ENCODE measurements around the gene CRYBB1.

CRYBB1 gene

GRCh38 chr22:26579331-26579886, 38.4 kb downstream of the CRYBB1 start:
- DNase-seq (ENCODE audit: low read depth, low spot score): no peak

GRCh38 chr22:26577081-26577480, 40.7 kb downstream of the CRYBB1 start:
- DNase-seq (ENCODE audit: low read depth, low spot score): no peak

- no peak for DNase-seq (ENCODE audit: low read depth, low spot score)
These were observed 41.7 kb downstream of the CRYBB1 start for GRCh38 chr22:26576026-26576680.

DNA sequence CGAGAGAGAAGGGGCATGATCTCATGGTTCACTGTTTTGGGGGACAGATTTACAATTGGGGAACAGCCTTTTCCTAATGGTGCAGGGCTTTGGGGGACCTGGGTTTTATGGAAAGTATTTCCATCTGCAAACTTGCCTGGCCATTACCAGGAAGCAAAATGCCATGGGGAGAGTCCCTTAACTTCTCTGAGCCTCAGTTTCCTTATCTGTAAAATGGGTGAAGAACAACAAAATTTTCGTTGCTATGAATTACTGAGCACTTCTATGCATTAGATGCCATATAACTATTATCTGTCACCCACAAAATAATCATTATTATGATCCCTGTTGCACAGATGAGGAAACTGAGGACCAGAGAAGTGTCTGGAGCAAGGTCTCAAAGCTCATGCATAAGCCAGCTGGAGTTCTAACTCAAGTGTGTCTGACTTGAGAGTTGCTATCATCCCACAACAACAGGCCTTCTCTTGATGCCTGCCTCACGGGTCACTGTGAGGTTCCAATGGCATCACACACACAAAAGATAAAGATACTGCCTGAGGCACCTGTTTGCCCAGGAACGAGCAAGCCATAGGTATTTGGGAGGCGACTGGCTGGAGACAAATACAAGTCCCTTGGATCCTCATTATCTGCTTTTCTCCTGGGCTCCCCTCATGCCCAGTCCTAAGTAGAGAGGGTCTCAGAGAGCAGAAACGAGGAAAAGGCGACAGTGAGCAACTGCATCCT, 43.7 kb downstream of the CRYBB1 start:
- DNase-seq (ENCODE audit: low read depth, low spot score): no peak

GRCh38 chr22:26573026-26573662, 44.7 kb downstream of the CRYBB1 start:
- DNase-seq (ENCODE audit: low read depth, low spot score): no peak

DNA sequence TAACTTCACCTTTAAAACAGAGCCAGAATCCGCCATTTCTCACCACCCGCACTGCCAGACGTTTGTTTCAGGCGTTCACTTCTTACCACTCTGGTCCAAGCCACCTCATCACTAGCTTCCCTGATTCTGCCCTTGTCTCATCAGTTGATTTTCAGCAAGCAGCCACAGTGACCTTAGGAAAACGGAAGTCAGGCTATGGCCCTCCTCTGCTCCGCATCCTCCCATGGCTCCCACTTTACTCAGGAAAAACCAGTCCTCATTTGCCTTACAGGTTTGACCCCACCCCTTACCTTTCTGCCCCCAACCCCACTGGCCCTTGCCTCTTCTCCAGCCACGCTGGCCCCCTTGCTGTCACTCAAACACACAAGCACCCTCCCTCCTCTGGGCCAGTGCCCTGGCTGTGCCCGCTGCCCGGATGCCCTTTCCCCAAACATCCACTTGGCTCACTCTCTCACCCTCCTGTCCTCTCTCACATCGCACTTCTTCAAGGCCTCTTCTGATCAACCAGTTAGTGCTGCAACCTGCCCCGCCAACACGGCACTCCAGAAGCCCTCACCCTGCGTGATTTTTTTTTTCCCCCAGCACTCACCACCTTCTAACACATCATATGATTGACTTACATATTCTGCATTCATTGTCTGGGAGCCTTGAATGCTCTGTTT, 46.8 kb downstream of the CRYBB1 start:
- DNase-seq (ENCODE audit: low read depth, low spot score): no peak

DNA sequence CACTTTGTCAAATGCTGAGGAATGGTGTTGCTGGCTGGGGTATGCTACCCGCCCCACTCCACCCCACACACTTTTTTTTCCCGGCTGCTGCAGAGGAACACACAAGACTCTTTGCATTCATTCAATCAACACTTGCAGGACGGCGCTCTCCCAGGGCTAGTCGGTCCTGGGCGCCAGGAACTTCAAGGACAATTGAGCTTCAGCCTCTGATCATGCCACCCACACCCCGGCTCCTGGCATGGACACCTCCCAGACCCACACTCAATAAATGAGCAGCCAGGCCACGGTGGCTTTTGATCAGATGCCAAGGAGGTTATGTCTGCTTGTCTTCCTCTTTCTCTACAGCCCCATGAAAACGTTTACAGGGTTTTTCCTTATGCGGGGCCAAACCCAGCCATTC, 47.7 kb downstream of the CRYBB1 start:
- DNase-seq (ENCODE audit: low read depth, low spot score): no peak

GRCh38 chr22:26568207-26568706, 49.6 kb downstream of the CRYBB1 start:
- DNase-seq (ENCODE audit: low read depth, low spot score): peak; percentile 90

DNA sequence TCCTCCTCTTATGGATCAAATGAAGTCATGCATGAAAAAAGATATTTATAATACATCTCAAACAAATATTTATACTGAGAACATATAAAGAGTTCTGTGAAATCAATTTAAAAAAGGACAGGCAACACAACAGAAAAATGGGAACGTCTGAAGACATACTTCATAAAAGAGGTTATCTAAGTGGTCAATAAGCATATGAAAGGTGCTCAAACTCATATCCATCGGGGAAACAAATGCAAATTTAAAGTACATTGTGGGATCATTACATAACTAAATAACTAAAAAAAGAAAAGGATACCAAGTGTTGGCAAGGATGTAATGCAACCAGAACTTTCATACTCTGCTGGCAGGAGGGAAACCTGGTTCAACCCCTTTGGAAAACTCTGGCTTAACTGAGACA, 50.2 kb downstream of the CRYBB1 start:
- no peak for DNase-seq (ENCODE audit: low read depth, low spot score)

DNA sequence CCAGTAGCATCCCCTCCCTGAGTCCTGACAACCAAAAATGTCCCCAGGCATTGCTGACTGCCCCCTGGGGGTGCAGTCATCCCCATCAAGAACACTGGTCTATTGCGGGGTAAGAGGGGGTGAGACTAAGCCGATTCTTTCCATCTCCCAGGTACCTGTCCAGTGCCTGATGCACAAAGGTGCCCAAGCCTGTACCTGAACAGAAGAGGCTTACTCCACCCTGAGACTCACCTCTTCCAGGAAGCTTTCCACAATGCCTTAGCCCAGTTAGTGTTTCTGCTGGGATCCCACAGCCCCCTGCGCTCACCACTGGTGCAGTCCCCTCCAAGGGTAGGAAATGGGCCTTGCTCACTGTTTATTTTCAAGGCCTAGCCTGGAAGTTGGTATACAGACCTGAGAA, 50.8 kb downstream of the CRYBB1 start:
- DNase-seq (ENCODE audit: low read depth, low spot score): no peak

DNA sequence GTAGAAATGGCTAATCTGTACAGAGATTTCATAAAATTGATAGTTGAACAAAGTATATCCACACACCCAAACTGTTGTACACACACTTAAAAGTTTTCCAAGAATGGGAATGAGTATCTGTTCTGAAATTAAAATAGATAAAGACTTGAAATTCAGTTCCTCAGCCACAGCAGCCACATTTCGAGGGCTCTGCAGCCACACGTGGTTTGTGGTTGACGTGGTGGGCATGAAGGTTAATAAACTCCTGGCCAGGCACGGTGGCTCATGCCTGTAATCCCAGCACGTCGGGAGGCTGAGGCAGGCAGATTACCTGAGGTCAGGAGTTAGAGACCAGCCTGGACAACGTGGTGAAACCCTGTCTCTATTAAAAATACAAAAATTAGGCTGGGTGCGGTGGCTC, 51.9 kb downstream of the CRYBB1 start:
- DNase-seq (ENCODE audit: low read depth, low spot score): no peak

GRCh38 chr22:26565181-26565580, 52.6 kb downstream of the CRYBB1 start:
- no peak for DNase-seq (ENCODE audit: low read depth, low spot score)

- DNase-seq (ENCODE audit: low read depth, low spot score): no peak
These were observed 53.2 kb downstream of the CRYBB1 start for GRCh38 chr22:26564672-26565071.

GRCh38 chr22:26564181-26564580, 53.6 kb downstream of the CRYBB1 start:
- DNase-seq (ENCODE audit: low read depth, low spot score): no peak

DNA sequence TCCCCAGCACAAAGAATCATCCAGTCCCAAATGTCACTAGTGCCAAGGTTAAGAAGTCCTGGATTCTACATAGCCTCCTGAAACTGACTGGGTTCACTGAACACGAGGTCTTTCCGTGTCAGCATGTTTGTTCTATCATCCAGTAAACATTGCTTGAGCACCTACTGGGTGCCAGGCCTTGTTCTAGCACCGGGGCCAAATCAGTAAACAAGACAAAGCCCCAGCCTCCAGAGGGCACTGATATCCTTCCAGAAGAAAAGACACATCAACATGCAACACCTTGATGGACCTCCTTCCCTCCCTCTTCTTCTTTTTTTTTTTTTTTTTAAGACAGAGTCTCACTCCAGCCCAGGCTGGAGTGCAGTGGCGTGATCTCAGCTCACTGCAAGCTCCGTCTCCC, 54.8 kb downstream of the CRYBB1 start:
- no peak for DNase-seq (ENCODE audit: low read depth, low spot score)

DNA sequence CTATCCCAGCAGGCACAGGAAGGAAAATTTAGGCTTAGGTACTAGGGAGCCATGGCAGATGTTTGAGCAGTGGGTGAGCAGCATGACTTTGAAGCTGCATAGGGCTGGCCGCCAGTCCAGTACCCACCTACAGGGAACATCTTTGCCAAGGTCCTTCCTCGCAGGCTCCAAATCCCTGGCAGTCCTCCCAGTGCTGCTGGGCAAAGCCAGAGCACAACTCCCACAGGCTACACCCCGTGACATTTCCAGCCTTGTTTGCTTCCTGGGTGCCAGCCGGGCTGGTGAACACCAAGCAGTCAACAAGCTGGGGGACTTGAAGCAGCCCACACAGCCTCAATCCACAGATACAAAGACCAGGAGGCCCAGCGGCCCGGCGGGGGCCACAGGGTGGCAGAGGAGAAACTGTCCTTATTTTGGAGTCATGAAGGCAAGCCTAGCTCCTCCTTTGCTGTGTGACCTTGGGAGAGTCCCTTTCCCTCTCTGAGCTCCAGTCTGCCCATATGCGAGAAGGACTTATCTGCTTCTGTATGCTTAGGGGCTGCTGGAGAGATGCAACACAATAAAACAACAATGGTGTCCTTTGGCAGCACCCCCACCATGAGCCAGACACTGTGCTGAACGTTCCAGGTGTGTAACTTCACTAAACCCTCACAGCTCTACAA, 55.9 kb downstream of the CRYBB1 start:
- DNase-seq (ENCODE audit: low read depth, low spot score): no peak

GRCh38 chr22:26559961-26560575, 57.8 kb downstream of the CRYBB1 start:
- DNase-seq (ENCODE audit: low read depth, low spot score): no peak

GRCh38 chr22:26558248-26558895, 59.5 kb downstream of the CRYBB1 start:
- no peak for DNase-seq (ENCODE audit: low read depth, low spot score)

- no peak for DNase-seq (ENCODE audit: low read depth, low spot score)
These were observed 60.9 kb downstream of the CRYBB1 start for GRCh38 chr22:26556904-26557303.

- DNase-seq (ENCODE audit: low read depth, low spot score): no peak
These were observed 62.3 kb downstream of the CRYBB1 start for GRCh38 chr22:26555478-26555877.

Measured in iPS DF 19.7 (cell line).